GM18873 (cell line): ENCODE results near the gene PCCA.
"Not testable (repeated sequence)": the region's sequence is repeated elsewhere in the genome, so short reads cannot be mapped to it uniquely, and the experiment has no call there.

Experiments
- ATAC-seq: cut with Tn5 transposase; IDR thresholded peaks from one replicate; pipeline ENCODE4 v1.9.1; 2021; ENCODE audit warnings: mild to moderate bottlenecking, moderate library complexity, moderate number of reproducible peaks; ENCODE audit not compliant: unreplicated experiment, low FRiP score

Gene PCCA

GRCh38 chr13:100138859-100139491 is 50.1 kb downstream of the PCCA start:
- no peak for ATAC-seq

DNA sequence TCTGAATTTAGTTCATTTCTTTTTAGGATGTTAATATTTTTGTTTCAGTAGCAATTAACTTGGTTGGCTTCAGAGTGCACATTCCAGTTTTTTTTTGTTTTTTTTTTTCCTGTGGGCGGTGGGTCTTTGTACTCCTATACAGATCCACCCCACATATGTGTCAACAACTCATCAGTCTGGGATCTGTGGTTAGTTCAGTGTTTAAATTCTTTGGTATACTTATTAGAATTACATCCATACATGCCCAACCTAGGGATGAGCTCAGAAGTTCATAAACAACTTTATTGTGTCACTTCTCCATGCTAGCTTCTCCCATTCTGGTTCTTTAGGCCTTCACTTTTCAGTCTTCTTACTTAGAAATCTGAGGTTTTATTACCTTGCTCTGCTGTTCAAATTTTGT is 50.9 kb downstream of the PCCA start:
- no peak for ATAC-seq

GRCh38 chr13:100140441-100140840 is 51.5 kb downstream of the PCCA start:
- ATAC-seq, result no peak

- ATAC-seq, result not testable (repeated sequence)
These were observed 52.6 kb downstream of the PCCA start for GRCh38 chr13:100141461-100141961.

GRCh38 chr13:100146534-100146933 is 57.6 kb downstream of the PCCA start:
- no peak for ATAC-seq

GRCh38 chr13:100147825-100148224 is 58.9 kb downstream of the PCCA start:
- no peak for ATAC-seq

GRCh38 chr13:100148422-100148821 is 59.5 kb downstream of the PCCA start:
- no peak for ATAC-seq

- ATAC-seq, result no peak
These were observed 60.5 kb downstream of the PCCA start for GRCh38 chr13:100149389-100149788.

DNA sequence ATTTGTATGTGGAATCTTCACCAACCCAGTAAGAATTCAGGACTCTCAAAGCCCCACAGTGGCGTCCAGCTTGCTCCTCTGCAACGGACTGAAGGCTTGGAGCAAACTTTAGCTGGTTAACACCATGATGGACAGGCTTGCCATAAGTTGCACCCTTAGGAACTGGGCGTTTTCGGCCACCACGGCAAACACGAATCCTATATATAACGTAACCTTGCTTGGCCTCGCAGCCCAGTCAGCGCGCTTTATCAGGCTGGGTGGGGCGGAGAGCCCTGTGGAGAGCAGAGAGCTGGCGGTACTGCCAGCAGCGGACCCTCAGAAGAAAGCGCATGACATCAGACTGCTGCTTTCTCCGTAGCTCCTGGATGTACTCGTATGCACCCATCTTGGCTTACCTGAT is 61.8 kb downstream of the PCCA start:
- ATAC-seq, result not testable (repeated sequence)

GRCh38 chr13:100154842-100155416 is 66.0 kb downstream of the PCCA start:
- no peak for ATAC-seq

- ATAC-seq, result no peak
These were observed 67.9 kb downstream of the PCCA start for GRCh38 chr13:100156788-100157187.

GRCh38 chr13:100158569-100158968 is 69.7 kb downstream of the PCCA start:
- ATAC-seq, result no peak

DNA sequence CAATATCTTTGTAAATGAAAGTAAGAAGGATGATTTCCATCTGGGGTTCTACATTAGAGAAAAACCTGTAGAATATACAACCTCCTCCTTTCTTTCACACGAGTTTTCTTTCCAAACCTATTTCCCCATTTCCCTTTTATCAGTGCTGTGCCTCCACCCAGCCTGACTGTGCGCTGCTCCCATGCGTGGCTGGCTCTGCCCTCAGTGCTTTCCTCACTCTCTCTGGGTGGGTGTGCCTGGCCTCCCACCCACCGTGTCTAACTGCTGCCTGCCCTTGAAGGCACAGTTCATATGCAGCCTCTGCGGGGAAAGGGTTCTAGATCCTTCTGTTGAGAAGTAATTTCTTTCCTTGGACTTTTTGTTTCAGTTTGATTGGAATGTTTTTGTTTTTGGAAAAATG is 70.7 kb downstream of the PCCA start:
- ATAC-seq, result no peak

- ATAC-seq, result no peak
These were observed 71.6 kb downstream of the PCCA start for GRCh38 chr13:100160450-100160849.

GRCh38 chr13:100163375-100163774 is 74.5 kb downstream of the PCCA start:
- ATAC-seq, result no peak

DNA sequence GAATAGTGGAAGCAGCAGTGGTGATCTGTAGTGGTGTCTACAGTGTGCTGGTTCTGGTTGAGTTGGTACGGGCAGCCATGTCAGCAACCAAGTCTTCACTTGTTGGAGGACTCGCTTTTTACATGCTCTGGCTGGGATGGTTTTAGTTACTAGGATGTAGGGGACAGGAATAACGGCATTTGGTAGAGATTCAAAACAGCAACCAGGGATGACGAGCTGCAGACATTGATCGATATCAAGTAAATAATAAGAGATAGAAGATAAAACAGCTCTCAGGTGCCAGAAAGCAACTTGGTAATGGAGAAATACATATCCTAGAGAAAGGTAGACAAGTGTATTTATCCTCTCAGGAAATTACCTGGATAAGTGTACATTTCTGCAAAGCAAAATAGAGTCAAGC is 84.3 kb downstream of the PCCA start:
- no peak for ATAC-seq

- ATAC-seq, result not testable (repeated sequence)
These were observed 85.6 kb downstream of the PCCA start for GRCh38 chr13:100174455-100174854.

DNA sequence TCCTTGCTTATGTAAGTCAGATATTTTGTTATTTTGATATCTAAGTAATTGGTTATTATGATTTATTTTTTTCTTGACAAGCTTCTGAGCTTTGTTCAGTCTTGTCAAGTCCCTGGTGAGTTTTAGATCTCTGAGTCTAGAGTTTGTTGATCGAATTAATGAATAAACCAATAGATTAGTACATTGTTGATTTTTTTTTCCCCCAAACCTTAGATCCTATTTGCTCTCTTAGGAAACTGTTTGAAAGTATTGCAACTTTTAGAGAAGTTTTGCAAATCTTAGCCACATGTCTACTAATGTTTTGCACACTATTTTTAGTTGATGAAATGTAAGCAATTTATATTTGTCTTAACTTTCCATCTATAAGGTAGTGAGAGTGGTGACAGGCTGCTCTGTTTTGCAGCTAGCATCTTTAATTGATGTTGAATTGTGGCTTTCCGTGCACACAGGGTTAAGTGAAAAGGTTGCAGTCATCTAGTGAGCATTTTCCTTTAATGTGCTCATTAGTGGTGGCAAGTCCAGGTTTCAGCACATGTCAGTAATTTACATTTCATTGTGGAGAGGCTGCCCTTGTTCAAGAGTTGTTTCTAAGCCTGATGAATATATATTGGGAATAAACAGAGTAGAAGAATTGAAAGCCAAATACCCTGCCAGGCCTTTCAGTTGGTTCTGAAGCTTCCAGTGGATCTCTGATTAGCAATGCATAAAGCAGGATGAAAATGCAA is 86.3 kb downstream of the PCCA start:
- ATAC-seq, result no peak

DNA sequence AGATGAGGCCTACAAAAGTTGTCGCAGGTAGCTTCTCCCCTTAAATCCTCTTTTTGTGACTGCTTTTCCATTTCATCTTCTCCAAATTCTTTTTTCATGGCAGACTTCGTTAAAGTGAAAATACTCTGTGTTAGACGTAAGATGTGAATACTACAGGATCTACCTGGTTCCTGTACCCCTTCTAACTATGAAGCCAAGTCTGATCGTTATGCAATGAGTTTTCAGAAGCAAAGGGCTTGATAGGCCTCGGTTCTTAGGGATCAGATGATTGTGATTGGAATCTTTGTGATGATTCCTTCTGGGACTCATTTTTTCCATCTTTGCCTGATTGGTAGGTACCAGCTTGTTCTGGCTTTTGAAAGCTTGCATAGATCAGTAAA is 86.9 kb downstream of the PCCA start:
- no peak for ATAC-seq

DNA sequence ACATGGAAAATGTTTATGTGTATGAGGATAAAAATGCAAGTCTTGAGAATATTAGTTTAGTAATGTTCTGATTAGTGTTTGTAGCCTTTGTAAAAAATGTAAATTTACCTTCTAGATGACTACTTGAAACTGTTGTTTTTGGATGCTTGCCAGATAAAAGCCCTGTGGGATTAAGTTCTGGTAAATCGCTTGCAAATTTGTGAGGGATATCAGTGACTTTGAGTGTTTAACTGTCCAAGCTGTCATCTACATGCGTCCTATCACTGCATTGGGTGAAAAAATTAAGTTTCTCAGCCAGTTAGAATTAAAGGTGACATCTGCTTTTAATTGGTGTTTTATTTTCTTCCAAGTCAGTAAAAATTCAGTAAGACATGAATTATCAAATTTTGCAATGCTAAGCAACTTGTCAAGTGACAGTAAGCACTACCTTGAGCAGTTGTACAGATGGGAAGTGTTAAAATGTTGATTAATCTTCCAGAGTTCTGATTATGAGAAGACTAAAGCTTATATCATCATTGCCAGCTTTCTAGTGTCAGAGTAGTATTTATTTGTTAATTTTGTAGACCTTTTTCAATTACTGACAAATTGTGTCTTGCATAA is 88.0 kb downstream of the PCCA start:
- ATAC-seq, result no peak

DNA sequence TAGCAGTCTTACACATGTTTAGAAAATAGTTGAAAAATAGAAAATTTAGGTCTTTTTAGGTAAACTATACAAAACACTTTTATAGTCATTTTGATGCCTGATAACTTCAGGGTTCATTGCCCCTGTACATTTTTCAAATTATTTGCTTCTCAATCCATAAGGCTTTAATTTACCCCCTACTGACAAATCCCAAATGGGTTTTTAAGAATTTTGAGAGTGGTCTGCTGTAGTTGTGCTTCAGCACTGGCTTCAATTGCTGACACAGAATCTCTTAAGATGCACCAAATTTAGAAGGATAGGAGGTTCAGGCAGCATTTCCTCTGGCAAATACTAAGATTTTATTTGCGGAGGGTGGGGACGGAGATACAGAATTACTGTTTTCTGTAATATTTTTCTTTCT is 89.4 kb downstream of the PCCA start:
- ATAC-seq, result no peak
